ENCODE results near the gene SCN2B. TPM values are rescaled to one million over a fixed set of nuclear protein-coding genes. Genes with fewer than 3 reads are reported as not detected.

Gene SCN2B
- under 1 TPM in 3 of 7 donors, not detected in 4; 0.03 to 0.15 (median 0.14) TPM for total RNA-seq
- under 1 TPM; 0.02 to 0.04 (median 0.03) TPM for polyA plus RNA-seq
- long read RNA-seq, donor 1: 0 reads
- long read RNA-seq, donor 2, full-length matches to known transcripts: 2 of 2 reads
- long read RNA-seq, donor 2, partial matches to known transcripts: 0 of 2 reads
- long read RNA-seq, donor 2, other reads (novel, unspliced or antisense): 0 of 2 reads

GRCh38 chr11:118175993-118176777, at the start of gene SCN2B:
TSS of gene SCN2B (minus strand) at chr11:118176639. CDS start at chr11:118176431, 208 bp downstream.
- intact Hi-C loops (cut with DNase I; ENCODE audit: low total_unique reads): no loop called here
- Histone ChIP-seq H3K4me3 (peak within 1 kb of the TSS in 1 of 8 donors; percentile 2), H3K4me1 (peaks cover 0 to 20% (median 9%) of the 10 kb centered on the region in 6 donors), H3K36me3 (no peaks in the 10 kb centered on the region), H3K27ac (no peak within 1 kb of the TSS), H3K9me3 (no peaks in the 10 kb centered on the region), H3K27me3 (replicated peaks in 1 of 7) (peaks cover 0 to 66% (median 12%) of the 10 kb centered on the region in 7 donors)
- no peak for DNase-seq
- 49 to 59% (median 52%) methylated on average over 14 of the region's 14 CpGs for WGBS, 5 donors
- TF ChIP-seq CTCF (IDR thresholded peaks at IDR 0.05 in 8 of 11, conservative IDR thresholded peaks at IDR 0.05 in 3 of 11) (no peak), POLR2A (IDR thresholded peaks at IDR 0.05) (no peak), POLR2AphosphoS5 (IDR thresholded peaks at IDR 0.05) (no peak)

GRCh38 chr11:118224511-118225188, 48.2 kb upstream of the SCN2B start, which contains the start of gene JAML:
TSS of gene JAML (minus strand) at chr11:118225011. CDS start at chr11:118214866, 10,145 bp downstream.
- Histone ChIP-seq H3K36me3 (no peaks in the 10 kb centered on the region), H3K27ac (peak within 1 kb of the TSS; percentile 37 to 90 (median 83)), H3K4me3 (peak within 1 kb of the TSS in 7 of 8 donors; percentile 15 to 63 (median 34)), H3K27me3 (replicated peaks in 1 of 7) (peaks cover 0 to 44% (median 0%) of the 10 kb centered on the region in 7 donors), H3K4me1 (peaks cover 31 to 97% (median 68%) of the 10 kb centered on the region in 6 donors), H3K9me3 (no peaks in the 10 kb centered on the region)
- intact Hi-C loops (cut with DNase I; ENCODE audit: low total_unique reads): no loop called here
- TF ChIP-seq CTCF (IDR thresholded peaks at IDR 0.05 in 8 of 11, conservative IDR thresholded peaks at IDR 0.05 in 3 of 11) (no peak), POLR2A (IDR thresholded peaks at IDR 0.05) (peak in 1 of 3 donors; percentile 39), POLR2AphosphoS5 (IDR thresholded peaks at IDR 0.05) (peak in 1 of 3 donors; percentile 88)
- DNase-seq: no peak
- WGBS, 5 donors: 22 to 55% (median 27%) methylated on average over 6 of the region's 6 CpGs

GRCh38 chr11:118223992-118224391, 47.6 kb upstream of the SCN2B start:
- TF ChIP-seq POLR2AphosphoS5 (IDR thresholded peaks at IDR 0.05): no peak
- no peak for TF ChIP-seq CTCF (IDR thresholded peaks at IDR 0.05 in 8 of 11, conservative IDR thresholded peaks at IDR 0.05 in 3 of 11)
- no peak for TF ChIP-seq POLR2A (IDR thresholded peaks at IDR 0.05)
- H3K4me3 ChIP-seq: peak overlapping the region in 7 of 8 donors; percentile 15 to 63 (median 34)
- H3K36me3 ChIP-seq: no peaks in the 10 kb centered on the region
- no peaks in the 10 kb centered on the region for H3K9me3 ChIP-seq
- DNase-seq: no peak
- H3K27me3 ChIP-seq (replicated peaks in 1 of 7): peaks cover 0 to 44% (median 0%) of the 10 kb centered on the region in 7 donors
- H3K4me1 ChIP-seq: peaks cover 24 to 97% (median 65%) of the 10 kb centered on the region in 6 donors
- WGBS, 5 donors: 38 to 59% (median 50%) methylated on average over 6 of the region's 6 CpGs
- peak overlapping the region in 7 of 8 donors; percentile 71 to 90 (median 83) for H3K27ac ChIP-seq
- intact Hi-C loops (cut with DNase I; ENCODE audit: low total_unique reads): no loop called here
